D721Med (cell line): Measurements from ENCODE around the gene ADAMTS12.

Source experiments
- DNase-seq: peaks from one replicate; pipeline ENCODE4 v3.0.0; 2011; ENCODE audit warnings: low spot score; ENCODE audit not compliant: insufficient read length
- FAIRE-seq: peaks from 2 replicates; lab custom pipeline; 2011; peaks lifted over from hg19 to GRCh38; lab: Jason Lieb, UNC
- CTCF ChIP-seq: IDR thresholded peaks from 2 replicates; pipeline ENCODE4 v1.5.1; 2012; ENCODE audit warnings: mild to moderate bottlenecking, control low read depth; ENCODE audit not compliant: insufficient read depth; ENCODE audit errors: missing control alignments

The ADAMTS12 gene

GRCh38 chr5:33657804-33658440 is 233.9 kb downstream of the ADAMTS12 start:
- no peak for TF ChIP-seq CTCF
- FAIRE-seq: no peak
- no peak for DNase-seq

- DNase-seq (no peak), FAIRE-seq (no peak)
- no peak for TF ChIP-seq CTCF
Observed at GRCh38 chr5:33657176-33657575, 234.6 kb downstream of the ADAMTS12 start.

GRCh38 chr5:33650911-33651310 is 240.9 kb downstream of the ADAMTS12 start:
- DNase-seq: no peak
- no peak for TF ChIP-seq CTCF

GRCh38 chr5:33649549-33650482 is 242.0 kb downstream of the ADAMTS12 start:
- no peak for TF ChIP-seq CTCF
- DNase-seq (no peak), FAIRE-seq (no peak)

More at GRCh38 chr5:33650911-33651310, 240.9 kb downstream of the ADAMTS12 start:
- no peak for FAIRE-seq

GRCh38 chr5:33641744-33642505 is 249.9 kb downstream of the ADAMTS12 start:
- FAIRE-seq (no peak), DNase-seq (no peak)
- no peak for TF ChIP-seq CTCF

GRCh38 chr5:33639474-33639873 is 252.3 kb downstream of the ADAMTS12 start:
- DNase-seq (no peak), FAIRE-seq (no peak)
- TF ChIP-seq CTCF: no peak
